ENCODE data around the gene KDM4C.
"Not testable (repeated sequence)": the region's sequence is repeated elsewhere in the genome, so short reads cannot be mapped to it uniquely, and the experiment has no call there.

KDM4C gene

GRCh38 chr9:6764011-6764410 lies 6.2 kb downstream of the KDM4C start:
- H3K9ac ChIP-seq (ENCODE audit: low read length in 2 of 2) = no peak overlapping the region
- H3K9me3 ChIP-seq (ENCODE audit: control insufficient read depth in 2 of 2, low read length in 2 of 2) = no peaks in the 10 kb centered on the region
- H3K4me3 ChIP-seq (ENCODE audit: low read length in 2 of 2) = no peak overlapping the region
- no peaks in the 10 kb centered on the region for H3K4me1 ChIP-seq (ENCODE audit: control insufficient read depth, insufficient read depth, low read length)
- no peaks in the 10 kb centered on the region for H3K27me3 ChIP-seq (ENCODE audit: control insufficient read depth in 1 of 2, insufficient read depth in 2 of 2, low read length in 2 of 2)
- H3K36me3 ChIP-seq (ENCODE audit: control insufficient read depth in 2 of 2, insufficient read depth in 2 of 2, low read length in 2 of 2) = no peaks in the 10 kb centered on the region
- H3K27ac ChIP-seq (ENCODE audit: low read length) = no peak overlapping the region

GRCh38 chr9:6764523-6764922 lies 6.8 kb downstream of the KDM4C start:
- Histone ChIP-seq H3K36me3 (ENCODE audit: control insufficient read depth in 2 of 2, insufficient read depth in 2 of 2, low read length in 2 of 2) (no peaks in the 10 kb centered on the region), H3K9me3 (ENCODE audit: control insufficient read depth in 2 of 2, low read length in 2 of 2) (no peaks in the 10 kb centered on the region), H3K27ac (ENCODE audit: low read length) (no peak overlapping the region), H3K27me3 (ENCODE audit: control insufficient read depth in 1 of 2, insufficient read depth in 2 of 2, low read length in 2 of 2) (no peaks in the 10 kb centered on the region), H3K4me1 (ENCODE audit: control insufficient read depth, insufficient read depth, low read length) (no peaks in the 10 kb centered on the region), H3K9ac (ENCODE audit: low read length in 2 of 2) (no peak overlapping the region), H3K4me3 (ENCODE audit: low read length in 2 of 2) (no peak overlapping the region)

GRCh38 chr9:6764950-6765349 lies 7.2 kb downstream of the KDM4C start:
- H3K9ac ChIP-seq (ENCODE audit: low read length in 2 of 2) = no peak overlapping the region
- no peak overlapping the region for H3K4me3 ChIP-seq (ENCODE audit: low read length in 2 of 2)
- H3K36me3 ChIP-seq (ENCODE audit: control insufficient read depth in 2 of 2, insufficient read depth in 2 of 2, low read length in 2 of 2) = no peaks in the 10 kb centered on the region
- no peak overlapping the region for H3K27ac ChIP-seq (ENCODE audit: low read length)
- H3K9me3 ChIP-seq (ENCODE audit: control insufficient read depth in 2 of 2, low read length in 2 of 2) = no peaks in the 10 kb centered on the region
- H3K4me1 ChIP-seq (ENCODE audit: control insufficient read depth, insufficient read depth, low read length) = no peaks in the 10 kb centered on the region
- H3K27me3 ChIP-seq (ENCODE audit: control insufficient read depth in 1 of 2, insufficient read depth in 2 of 2, low read length in 2 of 2) = no peaks in the 10 kb centered on the region

GRCh38 chr9:6765396-6765795 lies 7.6 kb downstream of the KDM4C start:
- Histone ChIP-seq H3K9me3 (ENCODE audit: control insufficient read depth in 2 of 2, low read length in 2 of 2) (no peaks in the 10 kb centered on the region), H3K36me3 (ENCODE audit: control insufficient read depth in 2 of 2, insufficient read depth in 2 of 2, low read length in 2 of 2) (no peaks in the 10 kb centered on the region), H3K4me1 (ENCODE audit: control insufficient read depth, insufficient read depth, low read length) (no peaks in the 10 kb centered on the region), H3K9ac (ENCODE audit: low read length in 2 of 2) (no peak overlapping the region), H3K27ac (ENCODE audit: low read length) (no peak overlapping the region), H3K4me3 (ENCODE audit: low read length in 2 of 2) (no peak overlapping the region), H3K27me3 (ENCODE audit: control insufficient read depth in 1 of 2, insufficient read depth in 2 of 2, low read length in 2 of 2) (no peaks in the 10 kb centered on the region)

- Histone ChIP-seq H3K27me3 (ENCODE audit: control insufficient read depth in 1 of 2, insufficient read depth in 2 of 2, low read length in 2 of 2) (no peaks in the 10 kb centered on the region), H3K9ac (ENCODE audit: low read length in 2 of 2) (no peak overlapping the region), H3K27ac (ENCODE audit: low read length) (no peak overlapping the region), H3K4me3 (ENCODE audit: low read length in 2 of 2) (no peak overlapping the region), H3K4me1 (ENCODE audit: control insufficient read depth, insufficient read depth, low read length) (no peaks in the 10 kb centered on the region), H3K36me3 (ENCODE audit: control insufficient read depth in 2 of 2, insufficient read depth in 2 of 2, low read length in 2 of 2) (no peaks in the 10 kb centered on the region), H3K9me3 (ENCODE audit: control insufficient read depth in 2 of 2, low read length in 2 of 2) (no peaks in the 10 kb centered on the region)
Measured at GRCh38 chr9:6766606-6767005, 8.8 kb downstream of the KDM4C start.

- not testable (repeated sequence) for H3K27me3 ChIP-seq (ENCODE audit: control insufficient read depth in 1 of 2, insufficient read depth in 2 of 2, low read length in 2 of 2); H3K9ac ChIP-seq (ENCODE audit: low read length in 2 of 2); H3K4me3 ChIP-seq (ENCODE audit: low read length in 2 of 2)
Measured at GRCh38 chr9:6768587-6768986, 10.8 kb downstream of the KDM4C start.

GRCh38 chr9:6771722-6772121 lies 13.9 kb downstream of the KDM4C start:
- Histone ChIP-seq H3K4me3 (ENCODE audit: low read length in 2 of 2) (no peak overlapping the region), H3K36me3 (ENCODE audit: control insufficient read depth in 2 of 2, insufficient read depth in 2 of 2, low read length in 2 of 2) (no peaks in the 10 kb centered on the region), H3K4me1 (ENCODE audit: control insufficient read depth, insufficient read depth, low read length) (no peaks in the 10 kb centered on the region), H3K9ac (ENCODE audit: low read length in 2 of 2) (no peak overlapping the region), H3K9me3 (ENCODE audit: control insufficient read depth in 2 of 2, low read length in 2 of 2) (no peaks in the 10 kb centered on the region), H3K27ac (ENCODE audit: low read length) (no peak overlapping the region), H3K27me3 (ENCODE audit: control insufficient read depth in 1 of 2, insufficient read depth in 2 of 2, low read length in 2 of 2) (no peaks in the 10 kb centered on the region)

More at GRCh38 chr9:6768587-6768986, 10.8 kb downstream of the KDM4C start:
- H3K36me3 ChIP-seq (ENCODE audit: control insufficient read depth in 2 of 2, insufficient read depth in 2 of 2, low read length in 2 of 2); H3K4me1 ChIP-seq (ENCODE audit: control insufficient read depth, insufficient read depth, low read length); H3K27ac ChIP-seq (ENCODE audit: low read length); H3K9me3 ChIP-seq (ENCODE audit: control insufficient read depth in 2 of 2, low read length in 2 of 2): not testable (repeated sequence)

GRCh38 chr9:6777213-6777902 lies 19.6 kb downstream of the KDM4C start:
- Histone ChIP-seq H3K9ac (ENCODE audit: low read length in 2 of 2) (no peak overlapping the region), H3K4me1 (ENCODE audit: control insufficient read depth, insufficient read depth, low read length) (peaks cover 2% of the 10 kb centered on the region), H3K27ac (ENCODE audit: low read length) (no peak overlapping the region)

GRCh38 chr9:6779417-6780241 lies 21.9 kb downstream of the KDM4C start:
- H3K9me3 ChIP-seq (ENCODE audit: control insufficient read depth in 2 of 2, low read length in 2 of 2) = no peaks in the 10 kb centered on the region
- no peak overlapping the region for H3K4me3 ChIP-seq (ENCODE audit: low read length in 2 of 2)
- no peaks in the 10 kb centered on the region for H3K36me3 ChIP-seq (ENCODE audit: control insufficient read depth in 2 of 2, insufficient read depth in 2 of 2, low read length in 2 of 2)
- no peak overlapping the region for H3K27ac ChIP-seq (ENCODE audit: low read length)
- no peaks in the 10 kb centered on the region for H3K27me3 ChIP-seq (ENCODE audit: control insufficient read depth in 1 of 2, insufficient read depth in 2 of 2, low read length in 2 of 2)
- H3K9ac ChIP-seq (ENCODE audit: low read length in 2 of 2) = no peak overlapping the region
- peaks cover 2% of the 10 kb centered on the region for H3K4me1 ChIP-seq (ENCODE audit: control insufficient read depth, insufficient read depth, low read length)

More at GRCh38 chr9:6777213-6777902, 19.6 kb downstream of the KDM4C start:
- H3K36me3 ChIP-seq (ENCODE audit: control insufficient read depth in 2 of 2, insufficient read depth in 2 of 2, low read length in 2 of 2) = no peaks in the 10 kb centered on the region
- no peaks in the 10 kb centered on the region for H3K9me3 ChIP-seq (ENCODE audit: control insufficient read depth in 2 of 2, low read length in 2 of 2)
- H3K4me3 ChIP-seq (ENCODE audit: low read length in 2 of 2) = no peak overlapping the region
- no peaks in the 10 kb centered on the region for H3K27me3 ChIP-seq (ENCODE audit: control insufficient read depth in 1 of 2, insufficient read depth in 2 of 2, low read length in 2 of 2)

GRCh38 chr9:6780690-6781089 lies 22.9 kb downstream of the KDM4C start:
- H3K4me1 ChIP-seq (ENCODE audit: control insufficient read depth, insufficient read depth, low read length) = peaks cover 3% of the 10 kb centered on the region
- no peaks in the 10 kb centered on the region for H3K9me3 ChIP-seq (ENCODE audit: control insufficient read depth in 2 of 2, low read length in 2 of 2)
- no peak overlapping the region for H3K9ac ChIP-seq (ENCODE audit: low read length in 2 of 2)
- H3K27me3 ChIP-seq (ENCODE audit: control insufficient read depth in 1 of 2, insufficient read depth in 2 of 2, low read length in 2 of 2) = no peaks in the 10 kb centered on the region
- no peak overlapping the region for H3K27ac ChIP-seq (ENCODE audit: low read length)
- H3K36me3 ChIP-seq (ENCODE audit: control insufficient read depth in 2 of 2, insufficient read depth in 2 of 2, low read length in 2 of 2) = no peaks in the 10 kb centered on the region
- no peak overlapping the region for H3K4me3 ChIP-seq (ENCODE audit: low read length in 2 of 2)

GRCh38 chr9:6781476-6781875 lies 23.7 kb downstream of the KDM4C start:
- Histone ChIP-seq H3K27ac (ENCODE audit: low read length) (no peak overlapping the region), H3K4me3 (ENCODE audit: low read length in 2 of 2) (no peak overlapping the region), H3K9ac (ENCODE audit: low read length in 2 of 2) (no peak overlapping the region), H3K9me3 (ENCODE audit: control insufficient read depth in 2 of 2, low read length in 2 of 2) (no peaks in the 10 kb centered on the region), H3K4me1 (ENCODE audit: control insufficient read depth, insufficient read depth, low read length) (peaks cover 4% of the 10 kb centered on the region), H3K36me3 (ENCODE audit: control insufficient read depth in 2 of 2, insufficient read depth in 2 of 2, low read length in 2 of 2) (no peaks in the 10 kb centered on the region), H3K27me3 (ENCODE audit: control insufficient read depth in 1 of 2, insufficient read depth in 2 of 2, low read length in 2 of 2) (no peaks in the 10 kb centered on the region)

Measured in stomach smooth muscle (tissue), 2 donors.